SK-N-SH treated with all-trans-retinoic acid at 6 μM for 48 hours (cell line): ENCODE results near the gene RENBP.

ENCODE experiments used
- ATAC-seq: fragments of 200-7000 bp; cut with Tn5 transposase; 3 replicates; pipeline ENCODE4 v1.9.1; 2020; ENCODE audit warnings: mild to moderate bottlenecking, moderate library complexity
- ARNTL ChIP-seq: fragments of 450-650 bp; formaldehyde crosslinking; IDR thresholded peaks from 2 replicates; pipeline ENCODE4 v1.5.0; 2020; ENCODE audit warnings: low read depth, mild to moderate bottlenecking, moderate library complexity, borderline replicate concordance
- BACH2 ChIP-seq: fragments of 250-450 bp; sonication (Bioruptor Pico); IDR thresholded peaks from 2 replicates; pipeline ENCODE4 v1.9.0; 2021; ENCODE audit warnings: mild to moderate bottlenecking, borderline replicate concordance
- CREB5 ChIP-seq: fragments of 250-450 bp; sonication (Bioruptor Pico); IDR thresholded peaks from 2 replicates; pipeline ENCODE4 v1.5.1; 2020; ENCODE audit warnings: low read depth, mild to moderate bottlenecking, moderate library complexity
- CSDC2 ChIP-seq: fragments of 250-450 bp; sonication (Bioruptor Pico); IDR thresholded peaks from 2 replicates; pipeline ENCODE4 v1.5.0; 2020; ENCODE audit warnings: mild to moderate bottlenecking, moderate library complexity
- CSRNP3 ChIP-seq: fragments of 250-450 bp; sonication (Bioruptor Pico); IDR thresholded peaks from 2 replicates; pipeline ENCODE4 v1.5.1; 2021; ENCODE audit warnings: mild to moderate bottlenecking, moderate library complexity
- ESRRG ChIP-seq: fragments of 250-450 bp; sonication (Bioruptor Pico); IDR thresholded peaks from 2 replicates; pipeline ENCODE4 v1.6.1; 2021; ENCODE audit warnings: mild to moderate bottlenecking
- GLIS3 ChIP-seq: fragments of 250-450 bp; sonication (Bioruptor Pico); IDR thresholded peaks from 2 replicates; pipeline ENCODE4 v1.5.0; 2020; ENCODE audit warnings: mild to moderate bottlenecking, moderate library complexity
- ISL1 ChIP-seq: fragments of 250-450 bp; sonication (Bioruptor Pico); IDR thresholded peaks from 2 replicates; pipeline ENCODE4 v2.1.2; 2022; ENCODE audit warnings: mild to moderate bottlenecking, moderate library complexity
- OSR1 ChIP-seq: fragments of 250-450 bp; sonication (Bioruptor Pico); IDR thresholded peaks from 2 replicates; pipeline ENCODE4 v1.8.0; 2022; ENCODE audit warnings: moderate library complexity, mild to moderate bottlenecking, inconsistent platforms
- PATZ1 ChIP-seq: fragments of 250-450 bp; sonication (Bioruptor Pico); IDR thresholded peaks from 2 replicates; pipeline ENCODE4 v1.8.0; 2020; ENCODE audit warnings: mild to moderate bottlenecking, moderate library complexity, borderline replicate concordance
- POU6F1 ChIP-seq: fragments of 250-450 bp; sonication (Bioruptor Pico); IDR thresholded peaks from 2 replicates; pipeline ENCODE4 v1.8.0; 2021; ENCODE audit warnings: low read depth, mild to moderate bottlenecking, moderate library complexity, borderline replicate concordance
- PPARA ChIP-seq: fragments of 250-450 bp; sonication (Bioruptor Pico); IDR thresholded peaks from 2 replicates; pipeline ENCODE4 v1.5.0; 2020; ENCODE audit warnings: mild to moderate bottlenecking, borderline replicate concordance
- RARB ChIP-seq: fragments of 250-450 bp; sonication (Bioruptor Pico); IDR thresholded peaks from 2 replicates; pipeline ENCODE4 v1.8.0; 2021; ENCODE audit warnings: mild to moderate bottlenecking, moderate library complexity
- SNAI2 ChIP-seq: fragments of 250-450 bp; sonication (Bioruptor Pico); IDR thresholded peaks from 2 replicates; pipeline ENCODE4 v1.5.0; 2020; ENCODE audit warnings: mild to moderate bottlenecking, moderate library complexity
- TCF4 ChIP-seq: fragments of 250-450 bp; sonication (Bioruptor Pico); IDR thresholded peaks from 2 replicates; pipeline ENCODE4 v1.8.0; 2021; ENCODE audit warnings: mild to moderate bottlenecking, moderate library complexity, borderline replicate concordance
- TOX ChIP-seq: fragments of 250-450 bp; sonication (Bioruptor Pico); IDR thresholded peaks from 2 replicates; pipeline ENCODE4 v1.8.0; 2021; ENCODE audit warnings: mild to moderate bottlenecking, moderate library complexity, borderline replicate concordance
- TSHZ2 ChIP-seq: fragments of 250-450 bp; sonication (Bioruptor Pico); IDR thresholded peaks from 2 replicates; pipeline ENCODE4 v1.5.0; 2020; ENCODE audit warnings: mild to moderate bottlenecking, moderate library complexity
- ZC3H10 ChIP-seq: fragments of 250-450 bp; sonication (Bioruptor Pico); IDR thresholded peaks from 2 replicates; pipeline ENCODE4 v1.5.1; 2021; ENCODE audit warnings: mild to moderate bottlenecking, moderate library complexity
- ZFP3 ChIP-seq: fragments of 250-450 bp; sonication (Bioruptor Pico); IDR thresholded peaks from 2 replicates; pipeline ENCODE4 v1.5.0; 2020; ENCODE audit warnings: mild to moderate bottlenecking, moderate library complexity
- ZNF70 ChIP-seq: fragments of 450-650 bp; formaldehyde crosslinking; IDR thresholded peaks from 2 replicates; pipeline ENCODE4 v1.5.0; 2020; ENCODE audit warnings: mild to moderate bottlenecking, moderate library complexity

The RENBP gene

GRCh38 chrX:153931151-153931550 lies 13.3 kb downstream of the RENBP start (continued):
- TF ChIP-seq POU6F1 (CRISPR knock-in tag) (no peak), ZFP3 (CRISPR knock-in tag) (no peak), ISL1 (no peak), ZC3H10 (CRISPR knock-in tag) (no peak)

GRCh38 chrX:153930011-153930910 lies 14.2 kb downstream of the RENBP start:
- no peak for TF ChIP-seq ISL1
- TF ChIP-seq TCF4, result no peak
- TF ChIP-seq ARNTL (CRISPR knock-in tag), result no peak
- no peak for TF ChIP-seq ZNF70 (CRISPR knock-in tag)
- ATAC-seq, result no peak

GRCh38 chrX:153929576-153929975 lies 14.9 kb downstream of the RENBP start:
- ATAC-seq, result no peak
- TF ChIP-seq CSDC2 (no peak), ESRRG (CRISPR knock-in tag) (no peak), OSR1 (CRISPR knock-in tag) (no peak), ZC3H10 (CRISPR knock-in tag) (no peak), BACH2 (CRISPR knock-in tag) (no peak), CSRNP3 (no peak), ZNF70 (CRISPR knock-in tag) (no peak), TOX (no peak), PATZ1 (CRISPR knock-in tag) (no peak), POU6F1 (CRISPR knock-in tag) (no peak), GLIS3 (CRISPR knock-in tag) (no peak), SNAI2 (CRISPR knock-in tag) (no peak), RARB (CRISPR knock-in tag) (no peak), TSHZ2 (CRISPR knock-in tag) (no peak), TCF4 (no peak), CREB5 (CRISPR knock-in tag) (no peak), PPARA (CRISPR knock-in tag) (no peak)
